GM19240 (cell line): ENCODE results near the gene THUMPD3.

ENCODE experiments used
- DNase-seq: peaks from one replicate; pipeline ENCODE4 v3.0.0; 2011; ENCODE audit warnings: low spot score; ENCODE audit not compliant: insufficient read length

The THUMPD3 gene, protein sequence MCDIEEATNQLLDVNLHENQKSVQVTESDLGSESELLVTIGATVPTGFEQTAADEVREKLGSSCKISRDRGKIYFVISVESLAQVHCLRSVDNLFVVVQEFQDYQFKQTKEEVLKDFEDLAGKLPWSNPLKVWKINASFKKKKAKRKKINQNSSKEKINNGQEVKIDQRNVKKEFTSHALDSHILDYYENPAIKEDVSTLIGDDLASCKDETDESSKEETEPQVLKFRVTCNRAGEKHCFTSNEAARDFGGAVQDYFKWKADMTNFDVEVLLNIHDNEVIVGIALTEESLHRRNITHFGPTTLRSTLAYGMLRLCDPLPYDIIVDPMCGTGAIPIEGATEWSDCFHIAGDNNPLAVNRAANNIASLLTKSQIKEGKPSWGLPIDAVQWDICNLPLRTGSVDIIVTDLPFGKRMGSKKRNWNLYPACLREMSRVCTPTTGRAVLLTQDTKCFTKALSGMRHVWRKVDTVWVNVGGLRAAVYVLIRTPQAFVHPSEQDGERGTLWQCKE

DNA sequence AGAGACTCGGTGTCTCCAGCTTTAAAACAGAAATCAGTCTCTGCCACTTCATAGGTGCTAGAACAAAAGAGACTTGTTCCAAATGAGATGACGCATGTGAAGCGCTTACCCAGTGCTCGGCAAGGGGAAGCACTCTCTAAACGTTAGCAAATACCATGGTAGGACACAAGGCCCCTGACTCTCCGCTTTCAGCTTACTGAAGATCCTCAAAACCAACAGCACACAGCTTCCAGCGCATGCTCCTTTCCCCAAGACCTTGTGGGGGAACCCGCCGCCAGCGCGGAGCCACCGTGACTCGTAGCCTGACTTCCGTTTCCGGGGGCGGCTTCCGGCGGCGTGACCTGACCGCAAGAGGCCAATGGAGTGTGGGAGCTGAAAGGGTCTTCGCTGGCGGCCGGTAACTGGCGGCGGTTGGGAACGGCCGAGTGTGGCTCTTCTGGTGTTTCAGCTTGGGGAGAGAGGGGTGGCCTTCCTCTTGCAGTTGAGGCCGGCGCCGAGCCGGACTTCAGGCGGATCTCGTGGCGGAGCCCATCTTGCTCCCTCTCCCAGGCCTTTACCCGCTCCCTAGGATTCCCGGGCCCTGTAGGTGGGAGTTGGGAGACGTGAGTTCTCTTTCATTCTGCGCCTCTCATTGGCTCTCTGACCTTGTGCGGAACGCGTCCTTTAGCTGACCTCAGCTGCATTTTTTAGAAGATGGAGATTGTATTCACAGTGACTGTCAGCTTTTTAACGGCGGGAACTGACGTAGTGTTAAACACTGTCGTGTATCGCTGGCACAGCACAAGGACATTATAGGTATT is at the start of gene THUMPD3:
TSS of gene THUMPD3 (plus strand) at position 324 of the 800 bp plus-strand sequence. CDS start 2,015 bp downstream, outside the sequence.
- peak; percentile 64 for DNase-seq

DNA sequence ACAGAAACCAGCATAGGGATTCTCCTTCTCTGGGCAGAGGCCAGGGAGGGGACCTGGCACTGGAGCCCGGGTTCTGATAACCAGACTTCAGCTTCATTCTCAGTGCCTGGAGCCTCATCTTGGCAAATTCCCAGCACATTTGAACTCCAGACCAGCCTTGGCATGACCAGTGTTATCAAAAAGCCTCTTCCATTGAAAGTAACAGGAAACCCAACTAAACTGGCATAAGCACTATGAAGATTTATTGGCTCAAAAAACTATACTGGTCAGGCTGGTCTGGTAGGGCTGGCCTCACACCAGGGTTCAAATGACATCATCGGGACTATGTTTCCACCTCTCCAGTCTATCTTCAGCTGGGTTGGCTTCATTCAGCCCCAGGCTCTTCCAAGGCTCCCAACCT is 48.1 kb upstream of the THUMPD3 start:
- no peak for DNase-seq

DNA sequence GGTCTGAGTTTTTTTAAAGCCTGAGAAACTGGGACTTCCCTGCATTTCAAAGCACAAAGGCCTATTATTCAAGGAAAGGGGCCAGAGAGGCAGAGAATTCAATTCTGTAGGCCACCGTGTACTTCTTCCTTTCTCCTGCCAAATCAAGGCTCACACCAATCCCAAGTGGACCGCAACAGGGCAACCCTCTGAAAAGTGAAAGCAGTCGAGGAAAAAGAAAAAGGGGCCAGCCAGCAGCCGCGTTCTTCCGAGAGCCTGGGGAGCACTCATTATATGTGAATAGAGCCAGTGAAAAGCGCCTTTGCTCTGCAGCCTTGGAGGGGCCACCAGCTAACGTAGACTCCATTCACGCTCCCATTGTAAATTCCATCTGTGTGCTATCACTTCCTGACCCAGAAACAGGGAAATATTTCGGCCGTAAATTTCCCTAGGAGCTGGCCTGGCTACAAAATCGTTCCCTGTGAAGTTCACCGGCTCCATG is 45.9 kb upstream of the THUMPD3 start:
- no peak for DNase-seq

DNA sequence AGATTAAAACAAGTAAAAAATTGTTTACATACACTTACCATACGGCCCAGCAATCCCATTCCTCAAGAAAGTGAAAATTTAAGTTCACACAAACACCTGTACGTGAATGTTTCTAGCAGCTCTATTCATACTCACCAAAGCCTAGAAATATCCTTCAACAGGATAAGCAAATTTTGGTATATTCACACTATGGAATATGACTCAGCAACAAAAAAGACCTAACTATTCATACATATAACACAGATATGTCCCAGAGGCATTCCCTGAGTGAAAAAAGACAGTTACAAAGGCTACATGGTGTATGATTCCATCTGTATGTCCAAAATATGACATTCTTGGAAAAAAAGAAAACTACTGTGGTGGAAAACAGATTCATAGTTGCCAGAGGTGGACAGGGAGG is 40.1 kb upstream of the THUMPD3 start:
- DNase-seq = no peak

DNA sequence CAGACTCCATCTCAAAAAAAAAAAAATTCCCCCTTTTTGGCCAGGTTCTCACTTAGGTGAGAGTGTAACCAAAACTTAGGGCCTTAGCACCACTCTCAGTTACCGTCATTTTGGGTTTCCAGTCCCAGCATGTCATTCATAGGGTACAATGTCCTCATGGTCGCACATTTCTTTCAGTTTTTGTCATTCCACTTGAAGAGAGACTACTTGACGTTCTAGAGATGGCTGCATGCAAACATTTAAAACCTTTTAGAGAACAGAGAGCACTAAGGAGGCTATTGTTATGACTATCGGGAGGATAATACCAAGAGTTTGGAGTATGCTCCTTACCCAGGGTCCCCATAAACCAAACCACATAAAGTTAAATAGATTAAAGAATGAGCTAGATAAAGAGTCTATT is 37.9 kb upstream of the THUMPD3 start:
- no peak for DNase-seq

DNA sequence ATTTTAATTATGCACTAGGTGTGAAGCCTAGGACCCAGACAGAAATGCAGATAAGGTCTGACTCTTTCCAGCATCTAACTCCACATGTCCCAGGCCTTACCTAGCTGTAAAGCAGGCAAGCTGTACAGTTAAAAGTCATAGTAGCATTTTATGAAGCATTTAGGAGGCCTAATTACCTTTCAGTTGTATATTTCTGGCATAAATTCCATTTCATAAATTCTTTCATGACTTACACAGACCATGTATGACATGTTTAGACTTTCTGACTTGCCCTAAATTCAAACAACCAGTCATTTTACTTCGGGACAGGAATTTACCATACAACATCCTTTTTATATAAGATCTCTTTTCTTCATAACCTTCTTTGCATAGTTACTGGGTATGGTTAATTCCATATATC is 35.3 kb upstream of the THUMPD3 start:
- no peak for DNase-seq

DNA sequence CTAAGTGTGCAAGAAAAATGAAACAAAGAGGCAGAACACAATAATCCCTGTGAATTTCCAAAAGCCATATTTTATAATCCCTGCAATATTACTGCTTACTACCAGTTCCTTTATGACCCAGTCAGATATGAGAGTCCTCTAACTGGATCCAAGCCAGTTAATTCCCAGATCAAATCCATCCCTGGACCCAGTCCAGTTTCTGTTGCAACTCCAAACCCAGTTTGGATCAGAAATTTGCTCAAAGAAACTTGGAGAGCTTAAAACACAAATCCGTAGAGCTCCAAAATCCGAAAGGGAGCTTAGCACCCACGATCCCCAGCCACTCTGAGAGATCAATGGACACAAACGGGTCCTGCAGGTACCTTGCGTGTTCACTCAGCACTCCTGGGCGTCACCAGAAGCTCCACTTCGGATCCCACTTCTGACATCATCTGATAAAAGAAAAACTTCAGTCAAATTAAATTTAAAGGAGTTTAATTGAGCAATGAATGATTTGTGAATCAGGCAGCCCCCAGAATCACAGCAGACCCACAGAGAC is 32.6 kb upstream of the THUMPD3 start:
- DNase-seq = no peak

DNA sequence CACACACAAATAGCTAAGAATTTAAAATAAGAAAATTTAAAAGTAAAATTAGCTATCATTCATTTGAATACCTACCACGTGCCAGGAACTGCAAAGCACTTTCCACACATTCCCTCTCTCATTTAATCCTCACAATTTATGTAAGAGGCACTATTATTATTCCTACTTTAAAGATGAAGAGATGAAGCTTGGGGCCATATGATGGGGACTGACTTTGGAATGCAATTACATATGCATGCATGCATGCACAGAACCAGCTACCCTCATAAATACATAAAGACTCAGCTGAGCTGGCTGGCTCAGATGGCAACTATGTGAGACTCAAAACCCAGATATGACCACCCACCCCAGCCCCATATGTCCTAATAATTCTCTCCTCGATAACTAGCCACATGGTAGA is 31.7 kb upstream of the THUMPD3 start:
- no peak for DNase-seq

DNA sequence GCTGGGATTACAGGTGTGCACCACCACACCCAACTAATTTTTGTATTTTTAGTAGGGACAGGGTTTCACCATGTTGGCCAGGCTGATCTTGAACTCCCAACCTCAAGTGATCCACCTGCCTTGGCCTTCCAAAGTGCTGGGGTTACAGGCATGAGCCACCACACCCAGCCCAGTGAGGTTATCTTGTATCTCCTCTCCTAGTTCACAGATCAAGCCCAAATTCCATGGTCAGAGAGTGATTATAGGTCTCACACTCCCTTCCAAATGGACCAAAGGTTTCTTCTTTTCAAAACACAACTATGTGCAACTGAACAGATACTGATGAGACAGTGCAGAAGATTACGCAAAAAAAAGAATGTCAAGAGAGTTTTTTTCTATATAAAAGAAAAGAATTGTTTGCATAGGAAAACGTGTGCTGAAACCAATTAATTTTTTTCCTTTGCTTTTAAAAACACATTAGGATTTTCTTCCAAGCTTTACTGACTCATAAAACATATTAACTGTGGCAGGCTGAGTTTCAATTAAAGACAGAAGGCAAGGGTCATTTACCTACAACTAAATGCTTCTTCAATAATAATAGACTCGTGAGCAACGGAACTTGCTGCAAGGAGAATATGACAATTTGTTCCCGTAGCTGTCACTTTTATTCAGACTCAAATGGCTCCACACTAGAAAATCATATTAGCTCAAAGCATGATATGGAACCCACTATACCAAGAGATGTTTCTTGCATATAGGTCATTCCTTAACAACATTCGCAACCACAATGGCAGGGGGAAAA is 30.4 kb upstream of the THUMPD3 start:
- no peak for DNase-seq

DNA sequence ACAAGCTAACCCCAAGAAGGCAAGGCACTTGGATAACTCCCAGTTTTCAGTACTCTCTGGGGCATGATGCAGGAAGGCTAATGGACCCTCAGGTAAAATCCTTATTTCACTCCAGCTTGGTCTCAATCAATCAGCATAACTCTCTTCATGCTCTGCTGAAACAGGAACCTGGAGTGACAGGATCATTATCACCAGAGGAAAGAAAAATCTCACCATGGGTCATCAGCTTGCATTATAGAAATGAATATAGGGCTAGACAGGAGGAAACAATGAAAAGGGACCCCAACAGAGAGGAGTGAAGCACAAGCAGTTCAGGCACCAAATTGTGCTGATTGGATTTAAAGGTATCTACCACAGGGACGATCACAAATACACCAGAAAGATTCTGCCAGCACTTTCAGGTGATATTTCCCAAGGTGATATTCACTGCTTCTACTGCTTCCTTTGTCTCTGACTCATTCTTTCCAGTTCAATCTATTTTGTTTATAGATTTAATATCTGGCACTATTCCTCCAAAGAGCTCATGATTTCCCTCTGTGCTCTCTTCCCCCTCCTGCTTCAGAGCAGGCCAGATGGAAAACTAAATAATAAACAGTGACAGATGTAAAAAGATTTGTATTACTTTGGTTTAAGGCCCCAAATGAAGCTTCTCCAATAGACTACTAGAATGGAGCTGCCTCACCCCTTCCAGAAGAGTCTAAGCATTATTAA is 22.9 kb upstream of the THUMPD3 start:
- no peak for DNase-seq

DNA sequence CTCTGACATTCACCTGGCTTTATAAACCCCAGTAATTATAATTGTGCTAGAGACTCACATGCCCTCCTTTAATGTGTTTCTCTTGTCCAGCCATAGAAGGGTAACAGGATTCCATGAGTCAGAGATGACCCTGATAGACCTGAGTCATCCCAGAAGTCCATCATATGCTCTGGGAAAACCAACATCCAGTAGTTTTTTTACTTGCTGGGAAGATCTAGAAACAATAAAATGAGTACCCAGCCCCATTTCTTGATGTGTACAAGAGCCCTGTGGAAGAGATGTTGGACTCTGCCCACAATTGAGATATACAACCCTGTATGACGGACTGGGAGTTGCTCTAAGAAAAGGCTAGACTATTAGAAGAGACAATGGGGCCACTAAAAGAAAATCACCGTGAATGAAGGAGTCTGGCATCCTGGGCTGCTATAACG is 22.4 kb upstream of the THUMPD3 start:
- DNase-seq = no peak

DNA sequence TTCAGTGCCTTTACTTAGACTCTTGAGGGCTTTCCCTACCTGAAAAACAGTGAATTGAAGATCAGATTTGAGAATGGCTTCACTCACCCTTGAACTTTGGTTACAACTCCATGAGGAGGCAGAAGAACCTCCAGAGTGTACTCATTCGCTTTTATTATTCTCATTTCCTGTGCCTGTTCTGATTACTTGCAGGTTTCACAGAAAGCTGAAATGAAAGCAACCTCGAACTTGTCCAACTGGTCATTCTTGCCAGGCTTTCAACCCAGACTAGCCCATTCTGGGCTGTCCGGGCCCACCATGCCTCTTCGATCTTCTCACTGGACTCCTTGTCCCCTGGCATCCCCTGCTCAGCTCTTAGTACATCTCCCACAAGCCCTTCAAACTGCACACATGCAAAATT is 20.2 kb upstream of the THUMPD3 start:
- DNase-seq = no peak

DNA sequence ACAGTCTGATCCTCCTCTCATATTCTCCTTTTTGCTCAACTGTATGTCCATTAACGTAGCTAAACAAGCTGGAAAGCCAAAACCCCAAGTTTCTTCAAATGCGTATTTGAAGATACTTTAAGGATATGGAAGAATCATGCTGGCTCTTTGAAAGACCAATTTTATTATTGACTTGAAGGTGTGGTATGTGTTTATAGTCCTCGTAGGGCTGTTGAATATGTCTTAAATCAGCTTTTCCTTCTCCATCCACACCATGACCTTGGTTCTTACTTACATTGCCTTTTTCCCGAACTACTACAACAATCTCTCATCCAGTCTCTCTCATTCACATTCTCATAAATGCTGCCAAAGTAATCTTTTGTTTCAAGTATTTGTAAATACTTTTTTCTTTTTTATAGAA is 19.7 kb upstream of the THUMPD3 start:
- no peak for DNase-seq

DNA sequence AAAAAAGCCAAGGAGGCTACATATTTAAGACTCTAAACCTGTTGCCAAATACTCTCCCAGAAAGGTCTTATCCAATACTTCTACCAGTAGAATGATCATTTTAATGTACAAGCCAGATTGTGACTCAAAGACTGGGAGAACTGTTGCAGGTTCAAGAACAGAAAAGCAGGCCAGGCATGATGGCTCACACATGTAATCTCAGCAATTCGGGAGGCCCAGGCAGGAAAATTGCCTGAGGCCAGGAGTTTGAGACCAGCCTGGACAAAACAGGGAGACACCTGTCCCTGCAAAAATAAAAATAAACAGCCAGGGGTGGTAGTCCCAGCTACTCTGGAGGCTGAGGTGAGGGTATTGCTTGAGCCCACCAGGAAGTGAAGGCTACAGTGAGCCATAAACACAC is 17.8 kb upstream of the THUMPD3 start:
- DNase-seq = no peak

DNA sequence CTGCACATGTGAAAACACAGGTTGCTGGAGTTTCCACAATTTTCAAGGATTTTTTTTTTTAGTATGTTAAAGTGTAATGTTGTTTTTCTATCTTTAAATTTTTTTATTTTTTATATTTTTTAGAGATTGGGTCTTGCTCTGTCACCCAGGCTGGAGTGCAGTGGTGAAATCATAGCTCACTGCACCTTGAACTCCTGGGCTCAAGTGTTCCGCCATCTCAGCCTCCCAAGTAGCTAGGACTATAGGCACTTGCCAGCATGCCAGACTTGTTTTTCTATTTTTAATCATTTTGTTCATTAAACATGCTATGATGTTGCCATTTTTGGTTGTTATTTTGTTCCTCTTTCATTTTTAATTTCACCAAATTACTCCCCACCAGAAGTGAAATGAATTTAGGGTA is 16.7 kb upstream of the THUMPD3 start:
- DNase-seq = no peak

DNA sequence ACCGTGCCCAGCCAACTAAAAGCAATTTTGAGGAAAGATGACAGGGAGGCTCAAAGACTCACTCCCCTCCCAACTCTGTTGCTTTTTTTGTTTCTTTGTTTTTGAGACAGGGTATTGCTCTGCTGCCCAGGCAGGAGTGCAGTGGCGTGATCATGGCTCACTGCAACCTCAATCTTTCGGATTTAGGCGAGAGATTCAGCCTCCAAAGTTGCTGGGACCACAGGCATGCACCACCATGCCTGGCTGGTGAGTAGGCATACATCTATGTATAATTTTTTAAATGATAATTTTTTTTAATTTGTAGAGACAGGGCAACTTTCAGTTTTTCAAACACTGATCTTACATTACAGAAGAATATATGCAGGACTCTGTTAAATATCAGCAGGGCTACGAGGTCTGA is 15.8 kb upstream of the THUMPD3 start:
- no peak for DNase-seq

DNA sequence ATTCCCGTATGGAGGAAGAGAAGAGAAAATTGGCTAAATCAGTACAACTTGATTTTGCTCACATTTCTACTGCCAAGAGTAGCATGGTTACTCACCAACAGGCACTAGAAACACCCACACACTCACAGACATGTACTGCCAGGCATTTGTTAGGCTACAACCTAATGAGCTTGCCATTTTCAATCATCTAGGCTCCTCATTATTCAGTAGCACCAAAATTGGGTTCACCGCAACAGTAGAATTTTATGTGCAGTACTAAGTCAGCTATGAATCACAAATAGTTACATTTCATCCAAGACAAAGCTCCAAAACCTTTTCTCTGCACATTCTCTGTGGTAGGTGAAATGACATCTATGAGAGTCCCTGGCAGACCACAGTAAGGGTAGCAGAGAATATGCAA is 15.0 kb upstream of the THUMPD3 start:
- DNase-seq = no peak

DNA sequence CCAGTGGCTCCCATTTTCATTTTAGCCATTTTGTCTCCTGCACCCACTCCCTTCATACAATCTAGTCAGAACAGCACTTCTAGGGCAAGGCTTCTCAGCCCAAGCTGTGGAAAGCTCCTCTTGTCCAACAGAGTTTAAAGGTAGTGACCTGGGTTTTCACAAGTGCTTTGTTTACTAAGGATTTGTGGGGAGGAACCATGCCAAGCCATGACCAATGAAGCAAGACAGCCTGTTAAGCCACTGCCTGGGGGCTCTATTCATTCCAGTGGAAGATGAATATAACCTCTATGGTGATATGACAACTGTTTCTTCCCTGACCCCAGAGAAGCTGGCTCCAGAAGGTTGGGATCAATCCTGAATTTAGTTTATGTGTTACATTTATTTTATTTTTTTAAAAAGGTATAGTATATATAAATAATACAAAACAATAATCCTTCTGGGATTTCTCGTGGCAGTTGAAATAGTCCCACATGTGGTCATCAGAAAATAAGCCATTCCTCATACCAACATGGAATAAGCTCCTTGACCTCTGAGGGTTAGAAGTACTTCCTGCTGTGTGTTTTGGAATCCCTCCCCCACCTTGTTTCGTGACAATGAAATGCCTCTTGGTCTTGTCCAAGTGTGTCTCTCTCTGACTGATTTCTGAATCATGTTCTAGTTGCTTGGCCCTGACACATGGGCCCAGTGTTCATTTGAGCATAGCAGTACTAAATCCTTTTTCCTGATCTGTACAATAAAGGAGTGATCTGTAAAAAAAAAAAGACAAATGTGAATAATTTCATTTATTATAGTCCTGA is 13.3 kb upstream of the THUMPD3 start:
- no peak for DNase-seq

DNA sequence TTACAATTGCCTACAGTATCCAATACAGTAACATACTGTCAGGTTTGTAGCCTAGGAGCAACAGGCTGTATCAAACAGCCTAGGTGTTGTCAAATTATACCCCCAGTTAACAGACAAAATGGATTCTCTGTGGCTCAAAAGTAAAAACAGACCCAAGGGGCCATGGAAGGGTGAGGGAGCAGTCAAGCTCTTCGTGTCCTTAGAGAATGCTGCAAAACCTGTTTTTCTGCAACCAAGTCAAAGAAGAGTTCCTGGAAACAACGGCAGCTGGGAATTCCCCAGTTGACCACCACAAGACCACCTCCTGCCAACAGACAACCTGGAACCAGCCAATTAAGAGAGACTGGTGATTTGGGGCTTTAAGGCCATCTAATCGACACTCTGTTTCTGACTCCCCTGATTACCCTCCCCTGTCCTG is 11.1 kb upstream of the THUMPD3 start:
- DNase-seq = no peak
